CD8-positive, alpha-beta memory T cell (primary cell): ENCODE data around the gene RCC1. TPM values are rescaled to one million over a fixed set of nuclear protein-coding genes. Genes with fewer than 3 reads are reported as not detected.
"Not testable (repeated sequence)": the region's sequence is repeated elsewhere in the genome, so short reads cannot be mapped to it uniquely, and the experiment has no call there.

Experiments
- CTCF ChIA-PET: fragments of 350-600 bp; sonication (Branson Sonifier 250); formaldehyde crosslinking; loops from one replicate; lab custom pipeline; 2021; ENCODE audit warnings: antibody characterized with exemption; lab: Charles Lee
- POLR2A ChIA-PET: fragments of 350-600 bp; sonication (Branson Sonifier 250); formaldehyde crosslinking; loops from one replicate; lab custom pipeline; 2021; ENCODE audit warnings: antibody characterized with exemption; lab: Charles Lee
- DNase-seq, 5 donors: peaks; one replicate each; pipeline versions ENCODE4 v3.0.0 to v3.0.0-alpha.2; 2020 to 2022; ENCODE audit warnings: mixed read lengths in 1 of 5
- H3K27ac ChIP-seq: one replicate; pipeline ENCODE4 v1.7.0; 2013; ENCODE audit warnings: low read depth, mild to moderate bottlenecking, low read length, moderate library complexity
- H3K27me3 ChIP-seq: 2 replicates; pipeline ENCODE4 v1.7.0; 2013; ENCODE audit warnings: low read length, mild to moderate bottlenecking; ENCODE audit not compliant: insufficient read depth, poor library complexity, severe bottlenecking
- H3K36me3 ChIP-seq: 2 replicates; pipeline ENCODE4 v1.7.0; 2013; ENCODE audit warnings: mild to moderate bottlenecking, low read length, moderate library complexity; ENCODE audit not compliant: insufficient read depth
- H3K4me1 ChIP-seq: 2 replicates; pipeline ENCODE4 v1.7.0; 2013; ENCODE audit warnings: mild to moderate bottlenecking, low read length, moderate library complexity; ENCODE audit not compliant: insufficient read depth
- H3K4me3 ChIP-seq: 2 replicates; pipeline ENCODE4 v1.7.0; 2013; ENCODE audit warnings: mild to moderate bottlenecking, low read length
- H3K9me3 ChIP-seq: 2 replicates; pipeline ENCODE4 v1.7.0; 2013; ENCODE audit warnings: mild to moderate bottlenecking, low read length
- H3K27ac Mint-ChIP-seq, 8 donors: one replicate each; pipeline ENCODE4 v1.8.0; 2020 to 2021; ENCODE audit warnings: mixed read lengths in 8 of 8, mild to moderate bottlenecking in 6 of 8, inconsistent platforms in 3 of 8, moderate library complexity in 3 of 8
- H3K27me3 Mint-ChIP-seq, 2 donors: one replicate each; pipeline ENCODE4 v1.8.0; 2020 to 2021; ENCODE audit warnings: mixed read lengths in 2 of 2, mild to moderate bottlenecking in 1 of 2, moderate library complexity in 1 of 2
- H3K36me3 Mint-ChIP-seq, 3 donors: one replicate each; pipeline ENCODE4 v1.8.0; 2020 to 2021; ENCODE audit warnings: mixed read lengths in 3 of 3, inconsistent platforms in 1 of 3, mild to moderate bottlenecking in 1 of 3
- H3K4me1 Mint-ChIP-seq, 3 donors: one replicate each; pipeline ENCODE4 v1.8.0; 2020 to 2021; ENCODE audit warnings: mixed read lengths in 3 of 3, inconsistent platforms in 1 of 3, mild to moderate bottlenecking in 1 of 3
- H3K4me3 Mint-ChIP-seq, 7 donors: one replicate each; pipeline ENCODE4 v1.8.0; 2020 to 2021; ENCODE audit warnings: mixed read lengths in 7 of 7, mild to moderate bottlenecking in 6 of 7, moderate library complexity in 4 of 7, inconsistent platforms in 2 of 7
- H3K9me3 Mint-ChIP-seq, 5 donors: one replicate each; pipeline ENCODE4 v1.8.0; 2020 to 2022; ENCODE audit warnings: mixed read lengths in 5 of 5, mild to moderate bottlenecking in 3 of 5, moderate library complexity in 2 of 5, inconsistent platforms in 1 of 5
- polyA plus RNA-seq: library from polyadenylated mRNA; unstranded; fragments of 300-500 nt; fragmentation: Illumina TruSeq; gene quantifications from one replicate; pipeline ENCODE4 v1.2.3, GENCODE V29; 2021
- total RNA-seq, 2 experiments: library from RNA; stranded (reverse); gene quantifications; one replicate each; pipeline ENCODE4 v1.2.3, GENCODE V29; 2021

The RCC1 gene
- total and polyA plus RNA-seq, 3 experiments from 2014 or later: 14.0 to 116 (median 115) TPM

- peaks cover 0 to 1% of the 10 kb centered on the region in 2 donors for H3K27me3 Mint-ChIP-seq
- CTCF ChIA-PET: no interaction called here
- no peak for DNase-seq
- H3K36me3 Mint-ChIP-seq: peaks cover 0 to 54% (median 8%) of the 10 kb centered on the region in 3 donors
- POLR2A ChIA-PET: no interaction called here
- no peaks in the 10 kb centered on the region for H3K9me3 Mint-ChIP-seq
- Histone ChIP-seq H3K9me3 (no peaks in the 10 kb centered on the region), H3K4me1 (no peaks in the 10 kb centered on the region), H3K36me3 (peaks cover 19% of the 10 kb centered on the region), H3K27ac (no peak overlapping the region), H3K27me3 (no peaks in the 10 kb centered on the region), H3K4me3 (no peak overlapping the region)
- H3K4me3 Mint-ChIP-seq: no peak overlapping the region
- H3K27ac Mint-ChIP-seq: no peak overlapping the region
- H3K4me1 Mint-ChIP-seq: no peaks in the 10 kb centered on the region
Measured at GRCh38 chr1:28534671-28535070, 28.8 kb downstream of the RCC1 start.

- Mint-ChIP-seq H3K4me1 (no peaks in the 10 kb centered on the region), H3K36me3 (peaks cover 0 to 50% (median 8%) of the 10 kb centered on the region in 3 donors), H3K9me3 (no peaks in the 10 kb centered on the region), H3K4me3 (no peak overlapping the region), H3K27ac (peak overlapping the region in 1 of 8 donors; percentile 38), H3K27me3 (peaks cover 0 to 1% of the 10 kb centered on the region in 2 donors)
- H3K4me1 ChIP-seq: no peaks in the 10 kb centered on the region
- ChIA-PET CTCF (no interaction called here), POLR2A (no interaction called here)
- DNase-seq: no peak
- H3K9me3 ChIP-seq: no peaks in the 10 kb centered on the region
- no peak overlapping the region for H3K4me3 ChIP-seq
- H3K36me3 ChIP-seq: peaks cover 19% of the 10 kb centered on the region
- H3K27me3 ChIP-seq: no peaks in the 10 kb centered on the region
- no peak overlapping the region for H3K27ac ChIP-seq
Measured at GRCh38 chr1:28535180-28535579, 29.3 kb downstream of the RCC1 start.

DNA sequence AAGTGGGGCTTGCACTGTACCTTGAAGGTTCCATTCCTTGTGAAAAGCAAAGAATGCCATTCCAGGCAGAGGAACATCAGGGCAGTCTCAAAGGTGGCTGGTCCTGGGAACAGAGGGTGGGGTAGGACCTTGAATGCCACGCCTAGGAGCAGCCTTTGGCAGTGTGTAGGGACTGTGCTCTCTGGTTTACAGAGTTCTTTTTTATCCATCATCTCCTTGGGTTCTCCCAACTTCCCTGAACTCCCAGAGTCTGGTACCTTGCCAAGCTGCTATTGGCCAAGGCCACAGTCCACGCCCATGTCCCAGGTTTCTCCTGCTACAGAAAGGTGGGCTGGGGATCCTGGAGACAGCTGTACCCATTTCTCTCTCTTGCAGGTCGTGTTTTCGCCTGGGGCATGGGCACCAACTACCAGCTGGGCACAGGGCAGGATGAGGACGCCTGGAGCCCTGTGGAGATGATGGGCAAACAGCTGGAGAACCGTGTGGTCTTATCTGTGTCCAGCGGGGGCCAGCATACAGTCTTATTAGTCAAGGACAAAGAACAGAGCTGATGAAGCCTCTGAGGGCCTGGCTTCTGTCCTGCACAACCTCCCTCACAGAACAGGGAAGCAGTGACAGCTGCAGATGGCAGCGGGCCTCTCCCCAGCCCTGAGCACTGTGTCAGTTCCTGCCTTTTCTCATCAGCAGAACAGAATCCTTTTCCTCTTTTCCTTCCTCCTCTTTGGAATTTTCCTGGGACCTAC lies 31.8 kb downstream of the RCC1 start:
- no peaks in the 10 kb centered on the region for H3K4me1 ChIP-seq
- no peaks in the 10 kb centered on the region for H3K27me3 ChIP-seq
- H3K27ac Mint-ChIP-seq: peak overlapping the region in 1 of 8 donors; percentile 68
- H3K27me3 Mint-ChIP-seq: peaks cover 0 to 1% of the 10 kb centered on the region in 2 donors
- no peaks in the 10 kb centered on the region for H3K9me3 ChIP-seq
- no peak overlapping the region for H3K27ac ChIP-seq
- H3K9me3 Mint-ChIP-seq: no peaks in the 10 kb centered on the region
- no peak overlapping the region for H3K4me3 ChIP-seq
- H3K36me3 Mint-ChIP-seq: peaks cover 0 to 36% (median 3%) of the 10 kb centered on the region in 3 donors
- no peaks in the 10 kb centered on the region for H3K4me1 Mint-ChIP-seq
- CTCF ChIA-PET: interaction anchor here (0.9 kb wide), 1 partner anchor 198 kb away, joined by 3 read pairs; no protein-coding TSS in a partner anchor
- H3K4me3 Mint-ChIP-seq: no peak overlapping the region
- POLR2A ChIA-PET: no interaction called here
- peaks cover 15% of the 10 kb centered on the region for H3K36me3 ChIP-seq
- DNase-seq: no peak

DNA sequence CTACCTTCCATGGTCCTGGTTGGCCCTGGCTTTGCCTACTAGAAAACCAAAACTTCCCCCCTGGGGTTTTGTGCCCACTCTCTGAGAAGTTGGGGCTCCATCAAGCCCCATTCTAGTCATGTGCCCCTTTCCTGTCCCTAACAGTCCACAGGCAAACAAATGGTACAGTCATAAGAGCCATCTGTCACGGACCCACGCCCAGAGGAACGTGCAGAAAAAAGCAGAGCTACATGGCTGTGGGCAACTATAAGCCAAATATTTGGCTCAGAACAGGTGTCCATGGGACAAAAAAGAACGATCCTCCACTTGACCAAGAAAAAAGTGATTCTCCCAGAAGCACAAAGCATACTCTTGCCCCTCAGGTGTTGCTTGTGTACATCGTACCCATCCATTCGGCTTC lies 32.4 kb downstream of the RCC1 start:
- Mint-ChIP-seq H3K4me1 (no peaks in the 10 kb centered on the region), H3K27ac (peak overlapping the region in 4 of 8 donors; percentile 22 to 68 (median 64)), H3K27me3 (peaks cover 0 to 1% of the 10 kb centered on the region in 2 donors), H3K36me3 (peaks cover 0 to 35% (median 3%) of the 10 kb centered on the region in 3 donors), H3K4me3 (no peak overlapping the region), H3K9me3 (no peaks in the 10 kb centered on the region)
- CTCF ChIA-PET: interaction anchor here (0.9 kb wide), 1 partner anchor 197 kb away, joined by 3 read pairs; no protein-coding TSS in a partner anchor
- Histone ChIP-seq H3K9me3 (no peaks in the 10 kb centered on the region), H3K27ac (no peak overlapping the region), H3K4me1 (no peaks in the 10 kb centered on the region), H3K27me3 (no peaks in the 10 kb centered on the region), H3K4me3 (no peak overlapping the region), H3K36me3 (peaks cover 15% of the 10 kb centered on the region)
- POLR2A ChIA-PET: no interaction called here
- DNase-seq: no peak

DNA sequence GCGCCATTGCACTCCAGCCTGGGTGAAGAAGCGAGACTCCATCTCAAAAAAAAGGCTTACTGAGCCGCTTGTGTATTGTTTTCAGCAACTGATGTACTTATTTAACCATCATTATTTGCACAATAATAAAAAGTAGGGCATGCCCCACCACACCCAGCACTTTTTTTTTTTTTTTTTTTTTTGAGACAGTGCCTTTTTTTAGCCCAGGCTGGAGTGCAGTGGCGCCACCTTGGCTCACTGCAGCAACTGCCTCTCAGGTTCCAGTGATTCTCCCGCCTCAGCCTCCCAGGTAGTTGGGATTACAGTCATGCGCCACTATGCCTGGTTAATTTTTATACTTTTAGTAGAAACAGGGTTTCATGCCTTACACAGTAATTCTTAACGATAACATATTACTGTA lies 34.8 kb downstream of the RCC1 start:
- peaks cover 0 to 24% (median 0%) of the 10 kb centered on the region in 3 donors for H3K36me3 Mint-ChIP-seq
- ChIA-PET CTCF (interaction anchor here (2.0 kb wide), 1 partner anchor 13 kb away, joined by 4 read pairs; the partner anchor contains the start of gene TRNAU1AP), POLR2A (no interaction called here)
- H3K27me3 ChIP-seq: no peaks in the 10 kb centered on the region
- H3K9me3 ChIP-seq: no peaks in the 10 kb centered on the region
- H3K4me3 Mint-ChIP-seq: no peak overlapping the region
- no peaks in the 10 kb centered on the region for H3K4me1 Mint-ChIP-seq
- H3K9me3 Mint-ChIP-seq: no peaks in the 10 kb centered on the region
- peaks cover 0 to 1% of the 10 kb centered on the region in 2 donors for H3K27me3 Mint-ChIP-seq
- H3K4me1 ChIP-seq: no peaks in the 10 kb centered on the region
- peaks cover 13% of the 10 kb centered on the region for H3K36me3 ChIP-seq
- DNase-seq: no peak
- no peak overlapping the region for H3K27ac Mint-ChIP-seq
- H3K4me3 ChIP-seq: no peak overlapping the region
- H3K27ac ChIP-seq: no peak overlapping the region

DNA sequence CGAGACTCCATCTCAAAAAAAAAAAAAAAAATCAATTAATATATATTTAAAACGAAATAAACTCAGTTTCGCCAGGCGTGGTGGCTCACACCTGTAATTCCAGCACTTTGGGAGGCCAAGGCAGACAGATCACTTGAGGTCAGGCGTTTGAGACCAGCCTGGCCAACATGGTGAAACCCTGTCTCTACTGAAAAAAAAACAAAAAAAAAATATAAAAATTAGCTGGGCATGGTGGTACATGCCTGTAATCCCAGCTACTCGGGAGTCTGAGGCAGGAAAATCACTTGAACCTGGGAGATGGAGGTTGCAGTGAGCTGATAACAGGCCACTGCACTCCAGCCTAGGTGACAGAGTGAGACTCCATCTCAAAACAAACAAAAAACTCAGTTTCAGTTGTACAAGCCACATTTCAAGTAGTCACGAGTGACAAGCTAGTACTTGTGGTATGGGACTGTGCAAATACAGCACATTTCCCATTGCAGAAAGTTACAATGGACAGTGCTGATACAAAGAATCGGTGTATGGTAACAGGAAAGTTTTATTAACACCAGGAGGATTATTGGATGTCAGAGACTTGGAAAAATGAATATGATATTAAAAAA lies 35.7 kb downstream of the RCC1 start:
- H3K27me3 Mint-ChIP-seq, H3K27me3 ChIP-seq, H3K4me3 Mint-ChIP-seq, H3K4me1 Mint-ChIP-seq, POLR2A ChIA-PET, CTCF ChIA-PET, H3K27ac Mint-ChIP-seq, H3K4me1 ChIP-seq, H3K9me3 Mint-ChIP-seq, H3K4me3 ChIP-seq, H3K36me3 ChIP-seq, DNase-seq, H3K9me3 ChIP-seq, H3K27ac ChIP-seq: not testable (repeated sequence)
- H3K36me3 Mint-ChIP-seq: peaks cover 0 to 17% (median 0%) of the 10 kb centered on the region in 3 donors

DNA sequence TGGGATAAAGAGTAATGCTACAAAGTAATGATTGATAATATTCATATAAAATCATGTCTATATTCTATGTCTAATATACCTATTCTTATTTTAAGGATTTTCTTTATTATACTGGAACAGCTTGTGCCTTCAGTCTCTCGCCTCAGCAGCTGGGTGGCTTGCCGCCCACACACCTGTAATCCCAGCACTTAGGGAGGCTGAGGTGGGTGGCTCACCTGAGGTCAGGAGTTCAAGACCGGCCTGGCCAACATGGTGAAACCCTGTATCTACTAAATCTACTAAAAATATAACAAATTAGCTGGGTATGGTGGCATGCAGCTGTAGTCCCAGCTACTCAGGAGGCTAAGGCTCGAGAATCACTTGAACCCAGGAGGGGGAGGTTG lies 39.4 kb downstream of the RCC1 start:
- CTCF ChIA-PET: no interaction called here
- Mint-ChIP-seq H3K36me3 (no peaks in the 10 kb centered on the region), H3K4me1 (no peaks in the 10 kb centered on the region), H3K9me3 (no peaks in the 10 kb centered on the region), H3K4me3 (no peak overlapping the region), H3K27ac (no peak overlapping the region), H3K27me3 (no peaks in the 10 kb centered on the region)
- Histone ChIP-seq H3K4me1 (no peaks in the 10 kb centered on the region), H3K9me3 (no peaks in the 10 kb centered on the region), H3K36me3 (no peaks in the 10 kb centered on the region), H3K27me3 (no peaks in the 10 kb centered on the region), H3K4me3 (no peak overlapping the region), H3K27ac (no peak overlapping the region)
- no peak for DNase-seq
- POLR2A ChIA-PET: no interaction called here

GRCh38 chr1:28548318-28548717 lies 42.5 kb downstream of the RCC1 start:
- no peaks in the 10 kb centered on the region for H3K27me3 Mint-ChIP-seq
- Histone ChIP-seq H3K9me3 (no peaks in the 10 kb centered on the region), H3K36me3 (no peaks in the 10 kb centered on the region), H3K27me3 (no peaks in the 10 kb centered on the region), H3K4me3 (no peak overlapping the region), H3K27ac (no peak overlapping the region), H3K4me1 (peaks cover 9% of the 10 kb centered on the region)
- H3K9me3 Mint-ChIP-seq: no peaks in the 10 kb centered on the region
- CTCF ChIA-PET: no interaction called here
- POLR2A ChIA-PET: no interaction called here
- no peak for DNase-seq
- H3K4me3 Mint-ChIP-seq: no peak overlapping the region
- H3K4me1 Mint-ChIP-seq: peaks cover 4 to 17% (median 12%) of the 10 kb centered on the region in 3 donors
- peak overlapping the region in 1 of 8 donors; percentile 11 for H3K27ac Mint-ChIP-seq
- peaks cover 0 to 7% (median 0%) of the 10 kb centered on the region in 3 donors for H3K36me3 Mint-ChIP-seq
